Keratinocyte (primary cell): Measurements from ENCODE around the gene LPAR6. TPM values are rescaled to one million over a fixed set of nuclear protein-coding genes. Genes with fewer than 3 reads are reported as not detected.

Experiments used
- DNase-seq: peaks from one replicate; pipeline ENCODE4 v3.0.0-alpha.2; 2011; ENCODE audit warnings: low read depth, missing footprints, low spot score
- FAIRE-seq: peaks from 2 replicates; lab custom pipeline; 2011; peaks lifted over from hg19 to GRCh38; lab: Jason Lieb, UNC
- H2AFZ ChIP-seq: 2 replicates; pipeline ENCODE4 v1.6.0; 2012; ENCODE audit warnings: low read length, control low read depth, inconsistent platforms; ENCODE audit not compliant: control insufficient read depth
- H3K27ac ChIP-seq: 2 replicates; pipeline ENCODE4 v1.5.1; 2011; ENCODE audit warnings: low read length; ENCODE audit not compliant: control insufficient read depth, insufficient read depth
- H3K27me3 ChIP-seq: 3 replicates; pipeline ENCODE4 v1.6.0; 2011; ENCODE audit warnings: low read length; ENCODE audit not compliant: control insufficient read depth, insufficient read depth; ENCODE audit errors: extremely low read depth
- H3K36me3 ChIP-seq, 2 experiments: 2 replicates in 1 of 2; 3 replicates in 1 of 2; pipeline ENCODE4 v1.5.1; 2011; ENCODE audit warnings: low read length in 2 of 2, mild to moderate bottlenecking in 1 of 2; ENCODE audit not compliant: control insufficient read depth in 2 of 2, insufficient read depth in 2 of 2; ENCODE audit errors: extremely low read depth in 1 of 2
- H3K4me1 ChIP-seq: 3 replicates; pipeline ENCODE4 v1.5.1; 2011; ENCODE audit warnings: low read length; ENCODE audit not compliant: control insufficient read depth, insufficient read depth; ENCODE audit errors: extremely low read depth
- H3K4me2 ChIP-seq: 3 replicates; pipeline ENCODE4 v1.6.0; 2011; ENCODE audit warnings: low read depth, low read length; ENCODE audit not compliant: control insufficient read depth, insufficient read depth; ENCODE audit errors: extremely low read depth
- H3K4me3 ChIP-seq, 3 experiments: fragments of 200-600 bp in 1 of 3; sonication (generic) in 1 of 3; 2 replicates in 2 of 3; 3 replicates in 1 of 3; pipeline ENCODE4 v1.5.1; 2011 to 2016; ENCODE audit warnings: low read length in 3 of 3, mild to moderate bottlenecking in 3 of 3, control low read depth in 2 of 3, inconsistent platforms in 1 of 3, low read depth in 1 of 3, mixed read lengths in 1 of 3, mixed run types in 1 of 3, moderate library complexity in 1 of 3; ENCODE audit not compliant: control insufficient read depth in 2 of 3, insufficient read depth in 2 of 3; ENCODE audit errors: extremely low read depth in 1 of 3
- H3K79me2 ChIP-seq: 2 replicates; pipeline ENCODE4 v1.6.0; 2012; ENCODE audit warnings: low read length; ENCODE audit not compliant: control insufficient read depth, insufficient read depth
- H3K9ac ChIP-seq: 3 replicates; pipeline ENCODE4 v1.6.0; 2011; ENCODE audit warnings: low read length; ENCODE audit not compliant: control insufficient read depth, insufficient read depth; ENCODE audit errors: extremely low read depth
- H3K9me1 ChIP-seq: 3 replicates; pipeline ENCODE4 v1.6.0; 2011; ENCODE audit warnings: low read length; ENCODE audit not compliant: control insufficient read depth, insufficient read depth; ENCODE audit errors: extremely low read depth
- H3K9me3 ChIP-seq: 2 replicates; pipeline ENCODE4 v1.5.1; 2012; ENCODE audit warnings: low read depth, low read length; ENCODE audit not compliant: control insufficient read depth
- H4K20me1 ChIP-seq: 3 replicates; pipeline ENCODE4 v1.6.0; 2011; ENCODE audit warnings: low read length; ENCODE audit not compliant: control insufficient read depth, insufficient read depth; ENCODE audit errors: extremely low read depth
- CTCF ChIP-seq, 3 experiments: IDR thresholded peaks in 1 of 3; conservative IDR thresholded peaks in 1 of 3; optimal IDR thresholded peaks in 1 of 3; 2 replicates in 2 of 3; 3 replicates in 1 of 3; pipeline versions ENCODE3 to v1.5.1; 2011; ENCODE audit warnings: low read length in 3 of 3, mild to moderate bottlenecking in 3 of 3, moderate library complexity in 2 of 3, control low read depth in 1 of 3, inconsistent platforms in 1 of 3; ENCODE audit not compliant: insufficient read depth in 2 of 3; ENCODE audit errors: extremely low read depth in 1 of 3
- EZH2 ChIP-seq: IDR thresholded peaks from one replicate; pipeline ENCODE4 v1.6.1; 2012; ENCODE audit warnings: inconsistent platforms, mild to moderate bottlenecking, low read length, moderate library complexity
- dilution Hi-C: fragments of 300-500 bp; cut with MboI; formaldehyde crosslinking; loops from one replicate; pipeline ENCODE4 v1.7.0; 2020; ENCODE audit warnings: low sequenced_read_pairs; ENCODE audit not compliant: extremely low pct_ligation_motif_present
- polyA plus RNA-seq, 5 experiments: library from polyadenylated mRNA; depleted of rRNA in 3 of 5; stranded (reverse) in 3 of 5; stranded (forward) in 1 of 5; unstranded in 1 of 5; fragments of >200 nt; gene quantifications; 1 replicate in 1 of 5; 2 replicates in 3 of 5; 3 replicates in 1 of 5; pipeline versions ENCODE4 v1.2.1 to v1.2.3, GENCODE V29; 2011 to 2012; ENCODE audit warnings: missing spikeins in 2 of 5, low read depth in 1 of 5, low replicate concordance in 1 of 5

LPAR6 gene
- polyA plus RNA-seq, 1 donor (not counting 4 experiments of a cell fraction or from before 2014, with no cell fraction given): 20.0 TPM

- Histone ChIP-seq H3K4me3 (peak overlapping the region in 1 of 3 experiments; percentile 12), H3K9me1 (no peaks in the 10 kb centered on the region), H3K27ac (no peak overlapping the region), H2AFZ (no peak overlapping the region), H3K9me3 (peaks cover 2% of the 10 kb centered on the region), H3K9ac (no peak overlapping the region), H4K20me1 (no peaks in the 10 kb centered on the region), H3K4me2 (no peak overlapping the region), H3K4me1 (peaks cover 24% of the 10 kb centered on the region), H3K27me3 (no peaks in the 10 kb centered on the region), H3K36me3 (no peaks in the 10 kb centered on the region), H3K79me2 (peaks cover 2% of the 10 kb centered on the region)
- TF ChIP-seq CTCF (optimal IDR thresholded peaks at IDR 0.05 in 1 of 3, IDR thresholded peaks at IDR 0.05 in 1 of 3, conservative IDR thresholded peaks at IDR 0.05 in 1 of 3; ENCODE audit: extremely low read depth in 1 of 3, insufficient read depth in 2 of 3, low read length in 3 of 3): no peak
- no peak for TF ChIP-seq EZH2
- peak; percentile 72 for FAIRE-seq
- DNase-seq: no peak
- dilution Hi-C loops: no loop called here
Measured at GRCh38 chr13:48446464-48446863, 33.6 kb upstream of the LPAR6 start.

DNA sequence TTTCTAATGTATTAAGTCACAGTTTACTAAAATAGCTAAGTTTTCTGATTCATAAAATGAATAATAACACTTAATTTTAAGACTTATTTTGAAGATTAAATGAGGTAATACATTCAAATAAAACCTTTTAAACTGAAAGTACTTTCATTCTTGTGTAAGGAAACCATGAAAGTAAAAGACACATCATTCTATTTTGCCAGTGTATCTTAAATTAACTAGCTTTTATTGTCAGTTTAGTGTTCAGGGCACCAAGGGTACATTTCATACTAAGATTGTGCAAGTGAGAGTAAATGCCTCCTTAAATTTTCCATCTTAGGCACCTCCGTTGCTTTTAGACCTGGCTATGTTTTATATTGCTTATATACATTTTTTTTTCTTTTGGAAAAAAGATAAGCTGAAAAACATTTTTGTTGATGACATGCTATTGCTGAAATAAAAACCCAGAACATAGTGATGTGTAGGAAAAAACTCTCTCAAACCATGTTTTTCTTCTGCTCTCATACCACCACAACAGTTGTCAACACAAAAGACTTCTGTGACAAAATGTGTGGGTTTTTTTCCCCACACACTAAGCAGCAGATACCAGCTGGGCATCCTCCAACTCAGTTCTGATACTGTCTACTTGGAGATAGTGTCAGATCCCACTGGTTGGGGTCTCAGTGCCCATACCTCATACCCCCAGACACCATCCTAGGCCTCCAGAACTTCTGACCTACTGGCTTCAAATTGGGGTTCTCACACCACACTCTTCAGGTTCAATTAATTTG, 30.7 kb upstream of the LPAR6 start:
- DNase-seq: no peak
- dilution Hi-C loops: no loop called here
- Histone ChIP-seq H3K9ac (no peak overlapping the region), H3K36me3 (no peaks in the 10 kb centered on the region), H2AFZ (no peak overlapping the region), H3K9me1 (no peaks in the 10 kb centered on the region), H3K4me2 (no peak overlapping the region), H3K27ac (no peak overlapping the region), H3K79me2 (no peaks in the 10 kb centered on the region), H3K27me3 (no peaks in the 10 kb centered on the region), H3K4me1 (peaks cover 15% of the 10 kb centered on the region), H3K4me3 (no peak overlapping the region), H4K20me1 (no peaks in the 10 kb centered on the region), H3K9me3 (no peaks in the 10 kb centered on the region)
- no peak for TF ChIP-seq EZH2
- no peak for TF ChIP-seq CTCF (optimal IDR thresholded peaks at IDR 0.05 in 1 of 3, IDR thresholded peaks at IDR 0.05 in 1 of 3, conservative IDR thresholded peaks at IDR 0.05 in 1 of 3; ENCODE audit: extremely low read depth in 1 of 3, insufficient read depth in 2 of 3, low read length in 3 of 3)
- peak; percentile 23 for FAIRE-seq
